GM19023 (cell line): ENCODE data around the gene KRT7.

ENCODE experiments used
- ATAC-seq: cut with Tn5 transposase; IDR thresholded peaks from one replicate; pipeline ENCODE4 v1.9.1; 2021; ENCODE audit warnings: mild to moderate bottlenecking, moderate library complexity; ENCODE audit not compliant: unreplicated experiment

Gene KRT7

GRCh38 chr12:52296572-52297215 lies 63.7 kb downstream of the KRT7 start:
- no peak for ATAC-seq
